ENCODE data around the gene GRM1.

DNA sequence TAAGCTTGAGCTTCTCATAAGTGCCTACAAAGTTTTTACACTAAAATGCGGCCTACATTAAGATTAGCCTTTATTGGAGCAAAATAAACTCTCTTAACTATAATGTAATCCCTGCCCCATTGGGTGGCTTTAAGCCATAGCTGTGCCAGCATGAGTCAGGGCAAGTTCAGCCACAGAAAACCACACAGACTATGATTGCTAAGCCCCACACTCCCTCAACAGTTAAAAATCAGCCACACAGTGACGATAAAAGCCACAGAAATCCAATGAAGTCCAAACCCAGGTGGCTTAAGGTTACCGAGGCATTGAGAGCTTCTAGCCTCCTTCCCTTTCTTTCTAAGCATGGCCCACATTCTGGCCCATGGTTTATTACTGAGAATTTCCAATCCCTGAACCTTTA, 61.6 kb downstream of the GRM1 start:
- TF ChIP-seq YY1 (IDR thresholded peaks at IDR 0.05; ENCODE audit: insufficient read depth, insufficient read length): no peak
- TF ChIP-seq ZNF274 (IDR thresholded peaks at IDR 0.05; ENCODE audit: low read depth, low read length): no peak
